HG02973 (cell line): ENCODE results near the gene FOXG1.

Experiments used
- ATAC-seq: cut with Tn5 transposase; IDR thresholded peaks from one replicate; pipeline ENCODE4 v1.9.1; 2021; ENCODE audit warnings: moderate library complexity; ENCODE audit not compliant: unreplicated experiment

The FOXG1 gene

GRCh38 chr14:28774764-28775735 lies 8.5 kb downstream of the FOXG1 start:
- no peak for ATAC-seq

DNA sequence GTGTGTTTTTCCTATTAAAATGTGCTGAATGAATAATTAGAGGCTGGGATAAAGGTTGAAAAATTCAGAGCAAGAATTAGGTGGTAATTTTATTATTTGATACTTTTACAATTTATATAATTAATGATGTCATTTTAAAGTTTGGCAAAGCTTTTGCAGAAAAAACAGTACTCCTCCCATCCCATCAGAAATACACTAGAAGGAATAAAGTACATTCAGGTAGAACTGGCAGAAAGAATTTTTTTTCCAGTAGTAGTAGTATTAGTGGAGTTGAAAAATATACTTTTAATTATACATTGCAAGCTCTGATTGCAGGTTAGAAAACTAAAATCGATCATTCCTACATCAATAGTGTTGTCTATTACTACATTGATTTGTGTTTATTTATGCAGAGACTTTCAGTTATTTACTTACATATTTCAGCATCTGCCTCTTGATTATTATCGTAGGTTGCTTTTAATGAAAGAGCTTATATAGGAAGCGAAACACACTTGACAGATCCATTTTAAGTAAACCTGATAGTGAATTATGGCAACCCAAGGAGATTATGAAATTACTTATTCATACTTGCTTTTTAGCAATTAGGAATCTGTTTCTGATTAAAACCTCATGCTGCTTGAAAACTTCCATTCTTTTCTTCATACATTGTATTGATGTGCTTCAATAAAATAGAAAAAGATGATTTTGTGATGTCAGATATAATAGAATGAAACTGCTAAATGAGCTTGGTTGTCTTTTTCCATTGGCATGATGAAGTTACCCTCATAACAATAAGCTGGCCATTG lies 10.1 kb downstream of the FOXG1 start:
- ATAC-seq, result no peak

DNA sequence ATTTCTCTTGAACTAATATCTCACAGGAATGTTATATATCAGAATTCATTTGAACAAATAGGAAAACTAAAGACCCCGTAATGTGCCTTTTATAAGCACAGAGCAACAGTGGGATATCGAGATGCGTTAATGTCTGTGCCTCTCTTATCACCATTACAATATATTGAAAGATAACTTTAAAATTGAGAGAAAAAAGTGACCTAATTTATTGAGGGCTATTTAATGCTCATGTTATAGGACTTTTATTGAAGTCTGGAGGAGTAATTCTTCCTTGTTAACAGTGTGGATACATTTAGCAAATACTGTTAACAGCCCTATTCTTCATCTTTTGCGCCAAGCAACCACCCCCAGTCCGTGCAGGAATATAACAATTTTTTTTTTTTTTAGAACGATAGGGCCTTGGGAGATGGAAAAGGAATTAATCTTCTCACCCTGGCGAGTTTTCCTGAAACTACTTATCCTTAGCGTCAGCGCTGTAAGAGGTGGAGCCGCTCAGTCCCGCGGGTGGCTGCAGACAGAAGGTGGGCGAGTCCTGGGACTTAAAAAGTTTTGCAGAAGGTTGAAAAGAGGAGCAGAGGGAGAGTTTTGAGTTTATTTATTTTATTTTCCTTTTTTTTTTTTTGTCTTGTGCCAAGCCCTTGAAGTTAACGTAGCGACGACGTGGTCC lies 11.0 kb downstream of the FOXG1 start:
- no peak for ATAC-seq

DNA sequence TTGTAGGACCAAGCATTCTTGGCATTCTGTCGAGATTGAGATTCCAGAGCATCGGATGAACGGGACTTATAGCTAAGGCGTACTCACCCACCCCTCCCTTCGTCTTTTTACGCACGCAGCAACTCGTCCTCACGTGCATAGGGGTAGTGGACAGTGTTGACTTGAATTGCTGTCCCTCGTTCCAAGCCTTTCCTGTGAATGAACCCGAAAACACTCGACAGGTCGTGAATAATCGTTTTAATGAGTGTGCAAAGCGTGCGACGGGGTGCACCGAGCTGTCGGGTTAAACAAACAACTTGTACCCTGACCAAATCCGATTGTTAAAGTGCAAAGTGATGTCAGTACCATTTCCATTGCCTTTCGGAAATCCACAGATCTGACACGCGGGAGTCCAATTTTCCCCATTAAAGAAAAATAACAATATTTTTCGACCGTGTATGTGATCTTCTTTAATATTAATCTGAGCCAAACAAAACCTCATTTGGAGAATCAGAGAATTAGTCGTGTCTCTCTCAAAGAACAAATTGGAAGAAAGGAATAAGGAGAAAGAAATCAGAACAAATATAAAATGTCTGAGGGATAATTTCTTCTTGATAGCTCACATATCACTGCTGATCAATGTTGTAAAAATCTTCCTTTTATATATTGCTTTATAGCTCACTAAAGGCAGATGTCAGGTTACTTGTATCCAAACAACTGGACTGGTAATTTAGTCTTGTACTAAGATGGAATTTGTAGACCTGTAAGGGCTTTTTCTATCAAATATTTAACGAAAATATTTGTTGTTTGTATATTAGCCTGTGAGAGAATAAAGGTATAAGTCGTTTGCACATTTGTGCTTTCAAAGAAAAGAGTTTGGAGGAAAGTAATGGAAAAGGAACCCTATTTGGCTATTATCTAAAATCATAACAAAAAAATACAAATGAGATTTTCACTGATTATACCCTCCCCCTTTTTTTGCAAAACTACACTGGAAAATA lies 11.8 kb downstream of the FOXG1 start:
- ATAC-seq, result no peak

- no peak for ATAC-seq
Measured at GRCh38 chr14:28779456-28779855, 12.9 kb downstream of the FOXG1 start.

DNA sequence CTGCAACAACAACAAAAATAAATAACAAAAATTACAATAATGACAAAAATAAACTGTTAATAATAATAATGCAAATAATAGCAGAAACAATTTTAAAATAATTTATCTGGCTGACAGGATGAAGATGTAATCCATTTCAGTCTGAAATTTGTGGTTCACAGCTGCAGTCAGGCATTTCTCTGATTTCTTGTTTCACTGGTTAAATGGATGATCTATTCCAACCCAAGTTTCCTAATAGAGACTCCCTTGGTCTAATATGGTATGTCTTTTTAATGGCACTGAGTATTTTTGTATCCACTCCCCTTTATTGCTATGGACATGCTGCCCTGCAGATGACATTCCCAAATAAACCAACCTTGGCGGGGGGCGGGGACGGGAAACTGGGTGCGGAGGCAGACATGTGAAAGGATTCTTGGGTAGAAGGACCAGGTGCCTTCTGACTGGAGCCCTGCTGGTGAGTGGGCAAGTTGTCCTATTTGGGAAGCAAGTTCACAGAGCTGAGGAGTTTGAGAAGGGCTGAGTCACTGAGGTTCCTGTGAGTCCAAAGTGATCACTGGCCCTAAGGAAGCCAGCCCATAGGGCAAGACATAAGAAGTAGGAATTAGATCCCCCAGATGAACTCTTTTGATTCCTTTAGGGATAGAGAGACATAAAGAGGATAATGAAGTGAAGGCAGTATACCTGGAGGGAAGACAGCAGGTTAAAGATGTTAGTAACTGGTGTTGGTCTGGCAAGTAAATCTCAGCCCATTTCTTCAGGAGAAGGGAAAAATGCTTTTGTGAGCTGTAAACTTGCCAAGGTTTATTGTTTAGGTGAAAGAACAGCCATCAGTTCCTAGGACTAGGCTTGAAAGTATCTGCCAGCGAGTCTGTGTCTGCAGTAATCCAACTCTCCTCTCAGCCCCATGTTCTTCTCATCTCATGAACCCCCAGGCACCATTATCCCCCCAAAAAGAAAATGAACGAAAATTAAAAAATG lies 14.5 kb downstream of the FOXG1 start:
- ATAC-seq, result no peak

- no peak for ATAC-seq
Measured at GRCh38 chr14:28782301-28782700, 15.7 kb downstream of the FOXG1 start.

GRCh38 chr14:28783664-28784063 lies 17.1 kb downstream of the FOXG1 start:
- no peak for ATAC-seq

GRCh38 chr14:28784096-28785048 lies 17.8 kb downstream of the FOXG1 start:
- ATAC-seq, result no peak

GRCh38 chr14:28785096-28785952 lies 18.7 kb downstream of the FOXG1 start:
- no peak for ATAC-seq

- no peak for ATAC-seq
Measured at GRCh38 chr14:28807518-28807917, 40.9 kb downstream of the FOXG1 start.

- ATAC-seq, result no peak
Measured at GRCh38 chr14:28813810-28814209, 47.2 kb downstream of the FOXG1 start.
